ENCODE results near the gene BOC. TPM values are rescaled to one million over a fixed set of nuclear protein-coding genes. Genes with fewer than 3 reads are reported as not detected.

BOC gene
- total RNA-seq, 4 donors from 2014 or later: 13.7 to 75.7 (median 24.1) TPM

DNA sequence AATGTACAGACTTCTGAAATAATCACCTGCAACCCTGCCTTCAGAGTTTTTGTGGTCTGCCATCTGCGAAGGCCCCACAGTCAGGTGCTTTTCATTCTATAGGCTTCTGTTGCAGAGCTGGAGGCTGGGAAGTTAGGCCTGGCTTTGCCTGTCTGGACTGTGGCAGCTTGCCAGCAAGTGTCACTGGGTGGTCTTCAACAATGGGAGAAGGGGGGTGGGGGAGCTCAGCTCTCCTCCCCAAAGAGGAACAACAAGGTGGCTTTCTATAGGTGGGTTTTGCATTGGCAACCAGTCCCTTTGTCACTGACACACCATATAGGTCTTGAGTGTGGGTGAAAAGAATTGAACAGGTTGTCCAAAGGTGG, 7.3 kb downstream of the BOC start:
- intact Hi-C loops (cut with DNase I): loop anchor here (10.0 kb wide), 1 partner anchor 46 kb away; no protein-coding TSS in a partner anchor
- H3K27ac ChIP-seq: peak overlapping the region in 3 of 4 donors; percentile 28 to 93 (median 52)
- no peaks in the 10 kb centered on the region for H3K9me3 ChIP-seq
- peaks cover 0 to 52% (median 0%) of the 10 kb centered on the region in 3 donors for H3K36me3 ChIP-seq
- peaks cover 14 to 100% (median 55%) of the 10 kb centered on the region in 3 donors for H3K4me1 ChIP-seq
- DNase-seq: no peak
- H3K4me3 ChIP-seq: no peak overlapping the region
- WGBS, 2 donors: 90 to 100% methylated on average over 1 of the region's 1 CpG
- TF ChIP-seq, protein P1, sequence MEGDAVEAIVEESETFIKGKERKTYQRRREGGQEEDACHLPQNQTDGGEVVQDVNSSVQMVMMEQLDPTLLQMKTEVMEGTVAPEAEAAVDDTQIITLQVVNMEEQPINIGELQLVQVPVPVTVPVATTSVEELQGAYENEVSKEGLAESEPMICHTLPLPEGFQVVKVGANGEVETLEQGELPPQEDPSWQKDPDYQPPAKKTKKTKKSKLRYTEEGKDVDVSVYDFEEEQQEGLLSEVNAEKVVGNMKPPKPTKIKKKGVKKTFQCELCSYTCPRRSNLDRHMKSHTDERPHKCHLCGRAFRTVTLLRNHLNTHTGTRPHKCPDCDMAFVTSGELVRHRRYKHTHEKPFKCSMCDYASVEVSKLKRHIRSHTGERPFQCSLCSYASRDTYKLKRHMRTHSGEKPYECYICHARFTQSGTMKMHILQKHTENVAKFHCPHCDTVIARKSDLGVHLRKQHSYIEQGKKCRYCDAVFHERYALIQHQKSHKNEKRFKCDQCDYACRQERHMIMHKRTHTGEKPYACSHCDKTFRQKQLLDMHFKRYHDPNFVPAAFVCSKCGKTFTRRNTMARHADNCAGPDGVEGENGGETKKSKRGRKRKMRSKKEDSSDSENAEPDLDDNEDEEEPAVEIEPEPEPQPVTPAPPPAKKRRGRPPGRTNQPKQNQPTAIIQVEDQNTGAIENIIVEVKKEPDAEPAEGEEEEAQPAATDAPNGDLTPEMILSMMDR (IDR thresholded peaks at IDR 0.05): no peak
- no peak for TF ChIP-seq POLR2A (IDR thresholded peaks at IDR 0.05)
- peaks cover 0 to 2% (median 0%) of the 10 kb centered on the region in 4 donors for H3K27me3 ChIP-seq

DNA sequence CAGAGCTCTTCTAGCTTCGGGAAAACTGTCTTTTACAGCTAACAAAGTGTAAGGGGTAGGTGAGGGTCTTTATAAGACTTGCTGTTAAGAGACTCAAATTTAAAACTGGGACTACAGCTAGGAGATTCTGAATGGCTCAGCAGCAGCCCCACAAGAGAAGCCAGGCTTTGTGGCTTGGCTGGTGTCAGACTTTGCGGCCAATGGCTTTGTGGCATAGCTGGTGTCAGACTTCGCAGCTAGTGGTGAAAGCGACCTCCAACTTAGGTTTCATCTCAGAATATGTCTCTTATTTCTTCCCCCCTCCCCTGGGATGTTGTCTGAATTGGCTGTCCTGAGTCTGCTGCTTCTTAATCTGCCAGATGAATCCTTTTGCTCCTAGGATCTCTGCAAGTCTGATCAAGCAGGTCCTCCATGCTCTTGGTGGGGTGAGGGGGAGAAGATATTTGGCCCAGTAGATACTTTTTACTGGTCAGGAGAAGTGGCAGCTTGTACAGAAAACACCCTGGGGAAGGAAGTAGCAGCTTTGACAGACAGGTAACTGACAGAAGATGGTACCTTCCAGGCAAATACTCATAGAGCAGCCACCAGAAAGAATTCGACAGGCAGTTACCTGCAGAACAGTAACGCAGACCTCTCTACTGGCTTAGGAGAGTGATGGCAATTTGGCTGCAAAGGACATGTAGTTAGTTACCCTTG, 8.4 kb downstream of the BOC start:
- DNase-seq: no peak
- peak overlapping the region in 2 of 4 donors; percentile 52 to 93 for H3K27ac ChIP-seq
- intact Hi-C loops (cut with DNase I): loop anchor here (10.0 kb wide), 1 partner anchor 45 kb away; no protein-coding TSS in a partner anchor
- no peak for TF ChIP-seq POLR2A (IDR thresholded peaks at IDR 0.05)
- H3K27me3 ChIP-seq: no peaks in the 10 kb centered on the region
- peaks cover 14 to 97% (median 56%) of the 10 kb centered on the region in 3 donors for H3K4me1 ChIP-seq
- no peak overlapping the region for H3K4me3 ChIP-seq
- H3K9me3 ChIP-seq: no peaks in the 10 kb centered on the region
- WGBS, 2 donors: 32 to 38% methylated on average over 5 to 6 of the region's 6 CpGs
- peaks cover 0 to 56% (median 0%) of the 10 kb centered on the region in 3 donors for H3K36me3 ChIP-seq

DNA sequence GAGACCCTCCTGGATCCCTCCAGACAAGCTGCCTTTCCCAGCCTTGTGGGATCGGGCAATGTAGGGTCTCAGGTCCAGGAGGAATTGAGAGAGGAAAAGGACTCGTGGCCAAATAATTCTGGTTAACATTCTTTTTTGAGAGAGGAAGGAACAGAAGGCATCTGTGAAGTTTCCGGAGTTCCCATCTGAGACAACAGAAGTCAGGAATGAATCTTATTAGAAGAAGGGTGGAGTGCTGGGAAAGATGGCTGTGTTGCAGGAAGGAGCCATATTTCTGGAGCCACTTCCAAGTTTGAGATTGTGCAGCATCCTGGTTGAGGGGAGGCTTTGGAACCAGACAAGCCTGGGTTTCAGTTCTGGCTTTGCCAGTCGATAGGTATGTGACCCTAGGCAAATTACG, 9.4 kb downstream of the BOC start:
- Histone ChIP-seq H3K27me3 (no peaks in the 10 kb centered on the region), H3K36me3 (peaks cover 0 to 64% (median 0%) of the 10 kb centered on the region in 3 donors), H3K27ac (peak overlapping the region in 3 of 4 donors; percentile 40 to 93 (median 49)), H3K4me1 (peaks cover 14 to 90% (median 56%) of the 10 kb centered on the region in 3 donors), H3K4me3 (no peak overlapping the region), H3K9me3 (no peaks in the 10 kb centered on the region)
- DNase-seq: no peak
- TF ChIP-seq POLR2A (IDR thresholded peaks at IDR 0.05): no peak
- TF ChIP-seq, protein P1 (IDR thresholded peaks at IDR 0.05): no peak
- intact Hi-C loops (cut with DNase I): no loop called here
- WGBS, 2 donors: 56 to 60% methylated on average over 5 of the region's 5 CpGs

DNA sequence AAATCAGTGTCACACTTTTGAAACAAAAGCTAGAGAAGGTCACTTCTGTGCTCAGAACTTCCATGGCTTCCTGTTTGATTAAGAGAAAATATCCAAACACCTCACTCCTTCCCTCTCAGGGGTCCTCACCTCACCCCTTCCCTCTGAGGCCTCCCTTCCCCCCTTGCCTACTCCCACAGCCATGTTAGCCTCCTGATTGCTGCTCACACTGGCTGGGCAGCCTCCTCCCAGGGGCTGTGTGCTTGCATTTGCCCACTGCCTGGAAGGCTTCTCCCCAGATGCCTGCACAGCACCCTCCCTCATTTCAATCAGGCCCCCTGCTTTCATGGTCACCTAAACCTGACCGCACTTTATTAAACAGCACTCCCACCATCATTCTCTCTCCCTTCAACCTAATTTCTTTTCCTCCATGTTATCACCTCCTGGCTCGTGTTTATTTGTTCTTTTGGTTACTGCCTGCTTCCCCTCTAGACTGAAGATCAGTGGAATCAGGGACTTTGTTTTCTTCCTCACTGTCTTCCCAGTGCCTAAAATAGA, 10.4 kb downstream of the BOC start:
- Histone ChIP-seq H3K4me1 (peaks cover 14 to 81% (median 51%) of the 10 kb centered on the region in 3 donors), H3K4me3 (no peak overlapping the region), H3K27ac (peak overlapping the region in 3 of 4 donors; percentile 40 to 49 (median 42)), H3K27me3 (no peaks in the 10 kb centered on the region), H3K36me3 (peaks cover 0 to 62% (median 0%) of the 10 kb centered on the region in 3 donors), H3K9me3 (no peaks in the 10 kb centered on the region)
- TF ChIP-seq POLR2A (IDR thresholded peaks at IDR 0.05): no peak
- TF ChIP-seq, protein P1 (IDR thresholded peaks at IDR 0.05): no peak
- DNase-seq: no peak
- 58 to 65% methylated on average over 2 of the region's 2 CpGs for WGBS, 2 donors
- intact Hi-C loops (cut with DNase I): no loop called here

DNA sequence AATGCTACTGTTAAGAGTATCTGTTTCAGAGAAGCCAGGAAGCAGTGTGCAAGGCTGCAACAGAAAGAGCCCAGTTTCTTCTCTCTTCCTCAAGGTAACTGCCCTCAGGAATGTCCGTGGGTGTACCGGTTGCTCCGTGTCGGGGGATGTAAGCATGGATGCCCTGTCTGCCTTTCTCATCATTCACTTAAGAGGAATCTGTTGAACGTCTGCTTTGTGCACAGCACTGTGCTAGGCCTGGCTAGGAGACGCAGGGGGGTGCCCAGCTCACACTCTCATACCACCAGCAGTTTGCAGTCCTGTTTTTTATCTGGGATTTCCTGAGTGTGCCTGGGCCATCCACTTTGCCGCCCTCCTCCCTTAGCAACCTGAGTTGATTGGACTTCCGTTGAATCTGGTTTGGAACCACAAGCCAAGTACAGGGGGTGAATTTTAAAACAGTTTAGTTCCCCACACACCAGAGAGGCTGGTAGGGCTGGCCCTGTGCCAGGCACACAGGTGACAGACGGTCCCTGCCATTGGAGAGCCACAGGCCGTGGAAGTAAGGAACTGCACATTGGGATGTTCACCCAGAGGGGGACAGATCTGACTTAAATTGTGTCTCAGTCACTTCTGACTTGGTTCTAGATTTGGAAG, 11.2 kb downstream of the BOC start:
- peaks cover 0 to 55% (median 0%) of the 10 kb centered on the region in 3 donors for H3K36me3 ChIP-seq
- peaks cover 14 to 81% (median 49%) of the 10 kb centered on the region in 3 donors for H3K4me1 ChIP-seq
- H3K4me3 ChIP-seq: no peak overlapping the region
- TF ChIP-seq POLR2A (IDR thresholded peaks at IDR 0.05): no peak
- TF ChIP-seq, protein P1 (IDR thresholded peaks at IDR 0.05): no peak
- intact Hi-C loops (cut with DNase I): no loop called here
- WGBS, 2 donors: 45 to 60% methylated on average over 8 to 9 of the region's 10 CpGs
- no peak for DNase-seq
- no peaks in the 10 kb centered on the region for H3K9me3 ChIP-seq
- H3K27me3 ChIP-seq: no peaks in the 10 kb centered on the region
- H3K27ac ChIP-seq: peak overlapping the region in 2 of 4 donors; percentile 40 to 42
